H1 (cell line): ENCODE data around the gene JAKMIP1. TPM values are rescaled to one million over a fixed set of nuclear protein-coding genes. Genes with fewer than 3 reads are reported as not detected.

Experiments
- CTCF ChIA-PET: fragments of 300-600 bp; sonication (Branson Sonifier 250); formaldehyde crosslinking; loops from one replicate; lab custom pipeline; 2021; ENCODE audit not compliant: partially characterized antibody; lab: Charles Lee
- POLR2A ChIA-PET: fragments of 300-600 bp; sonication (Branson Sonifier 250); formaldehyde crosslinking; loops from one replicate; lab custom pipeline; 2021; ENCODE audit warnings: inconsistent platforms; ENCODE audit not compliant: partially characterized antibody; lab: Charles Lee
- DNase-seq, 2 experiments: peaks; one replicate each; pipeline versions ENCODE4 v3.0.0 to v3.0.0-alpha.2; 2010 to 2022; ENCODE audit warnings: low spot score in 2 of 2, low read depth in 1 of 2, mixed read lengths in 1 of 2
- FAIRE-seq: peaks from 2 replicates; lab custom pipeline; 2011; peaks lifted over from hg19 to GRCh38; lab: Jason Lieb, UNC
- H2AFZ ChIP-seq: 2 replicates; pipeline ENCODE4 v1.8.1; 2012; ENCODE audit warnings: low read length, inconsistent platforms
- H2AK5ac ChIP-seq: 2 replicates; pipeline ENCODE4 v1.6.1; 2013; ENCODE audit warnings: low read depth, low read length
- H2BK120ac ChIP-seq: replicated peaks from 2 replicates; pipeline ENCODE3; 2013; ENCODE audit warnings: low read depth, low read length, inconsistent platforms
- H2BK12ac ChIP-seq: 2 replicates; pipeline ENCODE4 v1.6.1; 2013; ENCODE audit warnings: low read depth, low read length
- H2BK15ac ChIP-seq: 2 replicates; pipeline ENCODE4 v1.6.1; 2013; ENCODE audit warnings: low read length
- H2BK20ac ChIP-seq: 2 replicates; pipeline ENCODE4 v1.6.1; 2013; ENCODE audit warnings: low read length
- H2BK5ac ChIP-seq: 2 replicates; pipeline ENCODE4 v1.6.1; 2013; ENCODE audit warnings: low read depth, low read length
- H3K14ac ChIP-seq: 2 replicates; pipeline ENCODE4 v1.6.1; 2013; ENCODE audit warnings: inconsistent platforms; ENCODE audit not compliant: insufficient read length
- H3K18ac ChIP-seq: 2 replicates; pipeline ENCODE4 v1.6.1; 2013; ENCODE audit warnings: low read length; ENCODE audit errors: extremely low read depth
- H3K23ac ChIP-seq: 2 replicates; pipeline ENCODE4 v1.6.1; 2013; ENCODE audit warnings: inconsistent platforms; ENCODE audit not compliant: insufficient read length
- H3K23me2 ChIP-seq: 2 replicates; pipeline ENCODE4 v1.6.1; 2013; ENCODE audit warnings: low read depth, low read length
- H3K27ac ChIP-seq: 2 replicates; pipeline ENCODE4 v1.6.1; 2011; ENCODE audit warnings: low read depth, low read length, inconsistent platforms
- H3K27me3 ChIP-seq, 4 experiments: replicated peaks in 1 of 4; 1 replicate in 1 of 4; 2 replicates in 3 of 4; pipeline versions ENCODE4 v1.6.1 to v1.8.1; 2011 to 2013; ENCODE audit warnings: low read length in 3 of 4, mild to moderate bottlenecking in 3 of 4, inconsistent platforms in 2 of 4, mixed read lengths in 2 of 4, moderate library complexity in 1 of 4; ENCODE audit not compliant: control insufficient read depth in 3 of 4, insufficient read depth in 3 of 4; ENCODE audit errors: extremely low read depth in 1 of 4
- H3K36me3 ChIP-seq, 4 experiments: 2 replicates each; pipeline versions ENCODE4 v1.6.1 to v1.8.1; 2011 to 2013; ENCODE audit warnings: mild to moderate bottlenecking in 4 of 4, low read length in 3 of 4, moderate library complexity in 2 of 4, control low read depth in 1 of 4, inconsistent platforms in 1 of 4; ENCODE audit not compliant: insufficient read depth in 4 of 4, control insufficient read depth in 2 of 4
- H3K4ac ChIP-seq: replicated peaks from 2 replicates; pipeline ENCODE3; 2013; ENCODE audit warnings: low read length, low read depth, mixed read lengths, inconsistent platforms; ENCODE audit not compliant: insufficient read length
- H3K4me1 ChIP-seq, 4 experiments: replicated peaks in 1 of 4; 1 replicate in 1 of 4; 2 replicates in 3 of 4; pipeline versions ENCODE4 v1.6.1 to v1.8.1; 2011 to 2013; ENCODE audit warnings: low read length in 3 of 4, inconsistent platforms in 2 of 4, mixed read lengths in 1 of 4; ENCODE audit not compliant: insufficient read depth in 4 of 4, control insufficient read depth in 3 of 4
- H3K4me2 ChIP-seq, 2 experiments: 2 replicates each; pipeline versions ENCODE4 v1.6.1 to v1.8.1; 2011 to 2013; ENCODE audit warnings: low read depth in 2 of 2, low read length in 2 of 2, control low read depth in 1 of 2, inconsistent platforms in 1 of 2, mild to moderate bottlenecking in 1 of 2; ENCODE audit not compliant: insufficient read depth in 1 of 2
- H3K4me3 ChIP-seq, 4 experiments: fragments of 200-600, 300-600 bp in 1 of 4; sonication (generic), shearing (Covaris generic), sonication (Bioruptor Twin) in 1 of 4; 2 replicates each; pipeline versions ENCODE4 v1.5.1 to v1.8.1; 2011 to 2016; ENCODE audit warnings: low read length in 4 of 4, low read depth in 3 of 4, control low read depth in 2 of 4, inconsistent platforms in 2 of 4, mild to moderate bottlenecking in 2 of 4, mixed read lengths in 1 of 4, moderate library complexity in 1 of 4; ENCODE audit not compliant: insufficient read depth in 2 of 4; ENCODE audit errors: extremely low read depth in 1 of 4
- H3K56ac ChIP-seq: replicated peaks from 2 replicates; pipeline ENCODE3; 2013; ENCODE audit warnings: low read depth, mild to moderate bottlenecking, mixed read lengths, low read length, inconsistent platforms; ENCODE audit not compliant: insufficient read length
- H3K79me1 ChIP-seq: 2 replicates; pipeline ENCODE4 v1.6.1; 2013; ENCODE audit warnings: low read depth, low read length, control low read depth
- H3K79me2 ChIP-seq, 2 experiments: 2 replicates each; pipeline versions ENCODE4 v1.6.1 to v1.8.1; 2012 to 2013; ENCODE audit warnings: low read length in 2 of 2, mild to moderate bottlenecking in 2 of 2, inconsistent platforms in 1 of 2; ENCODE audit not compliant: insufficient read depth in 2 of 2, control insufficient read depth in 1 of 2
- H3K9ac ChIP-seq, 4 experiments: replicated peaks in 1 of 4; 1 replicate in 1 of 4; 2 replicates in 3 of 4; pipeline versions ENCODE4 v1.6.1 to v1.8.1; 2011 to 2013; ENCODE audit warnings: low read depth in 3 of 4, low read length in 3 of 4, control low read depth in 2 of 4, mild to moderate bottlenecking in 2 of 4, moderate library complexity in 2 of 4, inconsistent platforms in 1 of 4; ENCODE audit errors: extremely low read depth in 1 of 4
- H3K9me3 ChIP-seq, 2 experiments: 2 replicates each; pipeline versions ENCODE4 v1.6.1 to v1.8.1; 2012 to 2013; ENCODE audit warnings: mild to moderate bottlenecking in 2 of 2, moderate library complexity in 2 of 2, control low read depth in 1 of 2, inconsistent platforms in 1 of 2, low read depth in 1 of 2, low read length in 1 of 2, mixed read lengths in 1 of 2; ENCODE audit not compliant: insufficient read depth in 2 of 2
- H4K20me1 ChIP-seq, 2 experiments: replicated peaks in 1 of 2; 2 replicates each; pipeline versions ENCODE3 to v1.8.1; 2011 to 2013; ENCODE audit warnings: inconsistent platforms in 2 of 2, low read length in 2 of 2, mild to moderate bottlenecking in 1 of 2; ENCODE audit not compliant: insufficient read depth in 2 of 2, control insufficient read depth in 1 of 2
- H4K5ac ChIP-seq: 2 replicates; pipeline ENCODE4 v1.6.1; 2013; ENCODE audit warnings: low read length, low read depth, mixed read lengths, inconsistent platforms; ENCODE audit not compliant: insufficient read length
- H4K8ac ChIP-seq: 2 replicates; pipeline ENCODE4 v1.8.0; 2013; ENCODE audit warnings: mild to moderate bottlenecking, moderate library complexity, low read length, inconsistent platforms; ENCODE audit not compliant: insufficient read depth; ENCODE audit errors: extremely low read depth
- H4K91ac ChIP-seq: replicated peaks from 2 replicates; pipeline ENCODE3; 2013; ENCODE audit warnings: low read length, mixed read lengths, inconsistent platforms; ENCODE audit not compliant: insufficient read length
- ASH2L ChIP-seq: fragments of 200-600, 300-600 bp; sonication (generic); IDR thresholded peaks from one replicate; pipeline ENCODE4 v1.7.1; 2017; ENCODE audit warnings: low read length
- WGBS, 2 experiments: shearing (Covaris generic) in 1 of 2; methylation state at CpG; one replicate each; pipeline versions ENCODE4 v1.1.6 to v1.1.7; 2013 to 2015; ENCODE audit warnings: low lambda C conversion rate in 2 of 2, mixed read lengths in 2 of 2, inconsistent platforms in 1 of 2, low coverage in 1 of 2, missing lambda C conversion rate in 1 of 2; ENCODE audit not compliant: insufficient replicate concordance in 2 of 2, insufficient coverage in 1 of 2, insufficient read length in 1 of 2; ENCODE audit errors: extremely low coverage in 1 of 2, missing lambda C conversion rate in 1 of 2; 5-methylcytosine and 5-hydroxymethylcytosine counted together
- polyA plus RNA-seq, 7 experiments: library from polyadenylated mRNA; depleted of rRNA in 3 of 7; stranded (reverse) in 5 of 7; unstranded in 2 of 7; fragments of >200 nt in 5 of 7; fragments of 200-250 nt in 2 of 7; gene quantifications; 1 replicate in 5 of 7; 2 replicates in 1 of 7; 4 replicates in 1 of 7; pipeline versions ENCODE4 v1.2.1 to v1.2.3, GENCODE V29; 2011 to 2013; ENCODE audit warnings: missing spikeins in 2 of 7, mixed read lengths in 2 of 7
- total RNA-seq: library from RNA; stranded (reverse); fragmentation: NEBNext Ultra II Directional; extraction: Animal tissue kit (Norgen Biotek cat#: 25700); gene quantifications from 2 replicates; pipeline ENCODE4 v1.2.1, GENCODE V29; 2021
- TF ChIP-seq, protein P1 (sequence below), 3 experiments: IDR thresholded peaks; 1 replicate in 2 of 3; 2 replicates in 1 of 3; pipeline versions ENCODE4 v1.5.1 to v1.6.1; 2011; ENCODE audit warnings: low read length in 3 of 3, mild to moderate bottlenecking in 3 of 3, inconsistent platforms in 2 of 3, low read depth in 1 of 3, moderate library complexity in 1 of 3; ENCODE audit not compliant: insufficient read depth in 1 of 3; ENCODE audit errors: control extremely low read depth in 1 of 3

Gene JAKMIP1
- total and polyA plus RNA-seq, 2 of the 8 experiments (the other 6 are each of a cell fraction or from before 2014, with no cell fraction given) = 2.5 to 4.4 TPM

DNA sequence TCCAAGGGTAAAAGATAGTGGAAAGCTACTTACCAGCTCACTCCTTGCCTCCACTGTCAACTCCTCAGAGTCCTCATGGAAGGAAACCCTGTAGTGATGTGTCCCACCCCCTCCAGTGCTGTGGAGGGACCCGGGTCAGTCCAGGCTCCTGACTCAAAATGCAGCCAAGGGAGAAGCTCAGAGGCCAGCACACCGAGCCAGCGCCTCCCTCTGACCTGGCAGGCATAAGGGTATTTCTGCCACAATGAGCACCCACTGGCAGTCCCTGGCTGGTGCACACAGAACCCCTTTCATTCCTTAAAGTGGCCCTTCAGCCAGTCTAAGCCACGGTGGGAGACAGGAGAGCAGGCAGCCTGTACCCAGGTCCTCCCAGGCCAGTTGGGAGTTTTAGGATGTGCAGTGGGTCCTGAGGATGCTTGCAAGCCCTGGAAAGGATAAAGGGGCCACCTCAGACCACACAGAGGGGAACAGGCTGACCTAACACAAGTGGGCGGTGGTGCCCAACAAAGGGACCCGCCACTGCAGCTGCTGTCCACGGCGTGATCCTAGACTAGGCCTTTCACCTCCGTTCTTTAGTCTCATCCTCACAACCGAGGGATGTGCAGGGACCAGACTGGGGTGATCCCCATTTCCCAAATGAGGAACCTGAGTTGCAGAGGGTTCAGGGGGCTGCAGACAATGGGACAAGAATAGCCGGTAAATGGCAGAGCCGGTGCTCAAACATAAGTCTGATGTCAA is 5.7 kb downstream of the JAKMIP1 start:
- peaks cover 8% of the 10 kb centered on the region; the same call in 1 of the 2 replicates for H3K23me2 ChIP-seq
- H3K23ac ChIP-seq = no peak overlapping the region
- H3K56ac ChIP-seq = no peak overlapping the region
- DNase-seq (no peak), FAIRE-seq (no peak)
- H2AK5ac ChIP-seq = no peak overlapping the region
- H3K4ac ChIP-seq = no peak overlapping the region
- no peak for TF ChIP-seq ASH2L
- TF ChIP-seq, protein P1, sequence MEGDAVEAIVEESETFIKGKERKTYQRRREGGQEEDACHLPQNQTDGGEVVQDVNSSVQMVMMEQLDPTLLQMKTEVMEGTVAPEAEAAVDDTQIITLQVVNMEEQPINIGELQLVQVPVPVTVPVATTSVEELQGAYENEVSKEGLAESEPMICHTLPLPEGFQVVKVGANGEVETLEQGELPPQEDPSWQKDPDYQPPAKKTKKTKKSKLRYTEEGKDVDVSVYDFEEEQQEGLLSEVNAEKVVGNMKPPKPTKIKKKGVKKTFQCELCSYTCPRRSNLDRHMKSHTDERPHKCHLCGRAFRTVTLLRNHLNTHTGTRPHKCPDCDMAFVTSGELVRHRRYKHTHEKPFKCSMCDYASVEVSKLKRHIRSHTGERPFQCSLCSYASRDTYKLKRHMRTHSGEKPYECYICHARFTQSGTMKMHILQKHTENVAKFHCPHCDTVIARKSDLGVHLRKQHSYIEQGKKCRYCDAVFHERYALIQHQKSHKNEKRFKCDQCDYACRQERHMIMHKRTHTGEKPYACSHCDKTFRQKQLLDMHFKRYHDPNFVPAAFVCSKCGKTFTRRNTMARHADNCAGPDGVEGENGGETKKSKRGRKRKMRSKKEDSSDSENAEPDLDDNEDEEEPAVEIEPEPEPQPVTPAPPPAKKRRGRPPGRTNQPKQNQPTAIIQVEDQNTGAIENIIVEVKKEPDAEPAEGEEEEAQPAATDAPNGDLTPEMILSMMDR (IDR thresholded peaks at IDR 0.05; ENCODE audit: control extremely low read depth in 1 of 3, insufficient read depth in 1 of 3, low read depth in 1 of 3, low read length in 3 of 3) = peak in 2 of 3 experiments; percentile 0 to 11; a peak in 2 of 4 replicates
- WGBS, 2 experiments = 85% methylated on average over 12 of the region's 12 CpGs; no CpG with 5 or more reads in 1 of the 2 experiments
- peak overlapping the region; percentile 48 for H4K8ac ChIP-seq
- no peak overlapping the region for H3K4me2 ChIP-seq
- H2BK5ac ChIP-seq = no peak overlapping the region
- H3K36me3 ChIP-seq = no peaks in the 10 kb centered on the region; a peak in 1 of 8 replicates
- no peak overlapping the region for H3K14ac ChIP-seq
- no peak overlapping the region for H3K18ac ChIP-seq
- no peak overlapping the region for H3K4me3 ChIP-seq
- H2BK20ac ChIP-seq = no peak overlapping the region
- peak overlapping the region; percentile 44 for H4K91ac ChIP-seq
- no peak overlapping the region for H2BK12ac ChIP-seq
- H4K5ac ChIP-seq = no peak overlapping the region
- H3K27ac ChIP-seq = no peak overlapping the region
- H3K27me3 ChIP-seq = 0 out of 7 replicates have a peak, but pooled peaks cover 0 to 3% (median 0%) of the 10 kb centered on the region in 4 experiments
- POLR2A ChIA-PET = interaction anchor here (1.6 kb wide), 1 partner anchor 9 kb away, joined by 3 read pairs; no protein-coding TSS in a partner anchor
- H3K79me2 ChIP-seq = no peaks in the 10 kb centered on the region
- 0 out of 2 replicates have a peak overlapping the region, but pooled peaks have one; percentile 31 for H2BK15ac ChIP-seq
- H3K9me3 ChIP-seq = no peaks in the 10 kb centered on the region
- H3K4me1 ChIP-seq = peaks cover 10 to 42% (median 22%) of the 10 kb centered on the region in 4 experiments
- H4K20me1 ChIP-seq = peaks cover 0 to 7% of the 10 kb centered on the region in 2 experiments
- CTCF ChIA-PET = interaction anchor here (1.0 to 2.4 kb wide), 4 partner anchors 60 to 197 kb away, joined by 3 to 9 read pairs (median 3); no protein-coding TSS in a partner anchor
- H2BK120ac ChIP-seq = no peak overlapping the region
- H3K9ac ChIP-seq = no peak overlapping the region
- H3K79me1 ChIP-seq = no peaks in the 10 kb centered on the region; the same call in 1 of the 2 replicates
- no peak overlapping the region for H2AFZ ChIP-seq
